Loucy (cell line): ENCODE results near the gene PALLD.

Experiments
- H2AFZ ChIP-seq: fragments of 200-600 bp; sonication (generic); 2 replicates; pipeline ENCODE4 v1.6.0; 2016; ENCODE audit warnings: antibody characterized with exemption, mild to moderate bottlenecking, low read length, moderate library complexity
- H3F3A ChIP-seq: fragments of 200-600 bp; 2 replicates; pipeline ENCODE4 v1.6.0; 2016; ENCODE audit warnings: antibody characterized with exemption, low read depth, mild to moderate bottlenecking
- H3K27me3 ChIP-seq: fragments of 200-600 bp; sonication (generic); 2 replicates; pipeline ENCODE4 v1.6.1; 2014; ENCODE audit warnings: low read length, mild to moderate bottlenecking; ENCODE audit not compliant: insufficient read depth, poor library complexity, severe bottlenecking
- H3K36me3 ChIP-seq: fragments of 200-600 bp; sonication (generic); 2 replicates; pipeline ENCODE4 v1.6.1; 2016; ENCODE audit warnings: low read length; ENCODE audit not compliant: insufficient read depth
- H3K4me1 ChIP-seq: fragments of 200-600 bp; sonication (generic); 2 replicates; pipeline ENCODE4 v1.5.1; 2014; ENCODE audit warnings: low read length, mild to moderate bottlenecking; ENCODE audit not compliant: insufficient read depth, poor library complexity, severe bottlenecking
- H3K4me2 ChIP-seq: fragments of 200-600 bp; sonication (generic); 2 replicates; pipeline ENCODE4 v1.6.0; 2014; ENCODE audit warnings: antibody characterized with exemption, low read length, low read depth, mild to moderate bottlenecking; ENCODE audit not compliant: poor library complexity, severe bottlenecking
- H3K4me3 ChIP-seq: fragments of 200-600 bp; sonication (generic); 2 replicates; pipeline ENCODE4 v1.5.1; 2014; ENCODE audit warnings: low read length, mild to moderate bottlenecking, mixed read lengths; ENCODE audit not compliant: poor library complexity, severe bottlenecking
- H3K79me2 ChIP-seq: fragments of 200-600 bp; sonication (generic); 2 replicates; pipeline ENCODE4 v1.6.1; 2014; ENCODE audit warnings: low read length; ENCODE audit not compliant: insufficient read depth
- H3K9ac ChIP-seq: fragments of 200-600 bp; sonication (generic); 2 replicates; pipeline ENCODE4 v1.6.0; 2014; ENCODE audit warnings: mild to moderate bottlenecking, low read depth, low read length, moderate library complexity; ENCODE audit not compliant: poor library complexity, severe bottlenecking
- H3K9me2 ChIP-seq: fragments of 200-600 bp; sonication (generic); replicated peaks from 2 replicates; pipeline ENCODE4 v1.6.1; 2016; ENCODE audit warnings: low read depth, low read length, mixed read lengths
- H3K9me3 ChIP-seq: fragments of 200-600 bp; sonication (generic); 2 replicates; pipeline ENCODE4 v1.6.1; 2014; ENCODE audit warnings: mild to moderate bottlenecking, antibody characterized with exemption, low read length, low read depth; ENCODE audit not compliant: insufficient read depth
- H4K20me1 ChIP-seq: fragments of 200-600 bp; sonication (generic); 2 replicates; pipeline ENCODE4 v1.6.0; 2014; ENCODE audit warnings: antibody characterized with exemption, low read length, mild to moderate bottlenecking; ENCODE audit not compliant: insufficient read depth, poor library complexity, severe bottlenecking
- EZH2phosphoT487 ChIP-seq: fragments of 200-600 bp; IDR thresholded peaks from 2 replicates; pipeline ENCODE4 v1.6.1; 2018; ENCODE audit warnings: antibody characterized with exemption, mild to moderate bottlenecking, moderate library complexity, borderline replicate concordance
- TF ChIP-seq, protein P1 (sequence below): fragments of 200-600 bp; sonication (generic); conservative IDR thresholded peaks from 2 replicates; pipeline ENCODE4 v1.5.1; 2014; ENCODE audit warnings: mild to moderate bottlenecking, antibody characterized with exemption, low read length

The PALLD gene

DNA sequence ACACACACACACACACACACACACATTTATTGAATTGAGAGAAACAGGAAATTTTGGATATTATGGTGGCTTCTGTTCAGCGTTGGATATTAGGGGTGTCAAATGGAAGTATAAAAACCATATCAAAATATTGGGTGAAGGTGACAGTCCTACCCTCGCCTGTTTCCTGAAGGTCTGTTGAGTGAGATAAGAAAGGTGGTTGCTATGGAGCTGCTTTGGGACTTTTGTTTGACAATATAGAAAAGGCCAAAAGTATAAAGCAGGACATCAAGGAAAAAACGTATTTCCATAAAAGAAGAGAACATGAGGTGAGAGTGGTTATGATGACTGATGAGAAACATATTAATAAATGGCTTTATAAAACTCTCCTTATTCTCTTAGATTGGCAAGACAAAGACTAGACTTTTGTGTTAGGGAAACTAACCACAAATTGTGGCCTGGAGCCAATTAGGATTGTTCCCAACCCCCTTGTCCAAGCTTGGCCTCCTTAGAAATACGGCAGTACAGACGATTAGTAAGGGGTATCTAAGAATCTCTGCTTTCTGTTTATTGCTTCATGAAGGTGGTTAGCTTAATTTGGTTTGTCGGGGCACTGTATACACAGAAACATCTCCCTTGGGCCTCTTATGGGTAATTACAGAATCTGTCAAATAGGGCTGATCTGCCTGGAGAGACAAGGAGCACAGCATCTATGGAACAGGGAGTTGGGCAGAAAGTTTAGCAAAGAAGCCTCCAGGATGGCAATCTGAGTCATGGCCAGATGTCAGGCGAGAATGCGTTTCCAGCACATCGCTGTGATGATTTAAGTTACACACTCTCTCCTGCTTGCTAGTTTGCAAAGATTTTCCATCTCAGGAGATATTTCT, 315.2 kb downstream of the PALLD start:
- H2AFZ ChIP-seq = peak overlapping the region; percentile 30; the same call in 1 of the 2 replicates
- TF ChIP-seq, protein P1, sequence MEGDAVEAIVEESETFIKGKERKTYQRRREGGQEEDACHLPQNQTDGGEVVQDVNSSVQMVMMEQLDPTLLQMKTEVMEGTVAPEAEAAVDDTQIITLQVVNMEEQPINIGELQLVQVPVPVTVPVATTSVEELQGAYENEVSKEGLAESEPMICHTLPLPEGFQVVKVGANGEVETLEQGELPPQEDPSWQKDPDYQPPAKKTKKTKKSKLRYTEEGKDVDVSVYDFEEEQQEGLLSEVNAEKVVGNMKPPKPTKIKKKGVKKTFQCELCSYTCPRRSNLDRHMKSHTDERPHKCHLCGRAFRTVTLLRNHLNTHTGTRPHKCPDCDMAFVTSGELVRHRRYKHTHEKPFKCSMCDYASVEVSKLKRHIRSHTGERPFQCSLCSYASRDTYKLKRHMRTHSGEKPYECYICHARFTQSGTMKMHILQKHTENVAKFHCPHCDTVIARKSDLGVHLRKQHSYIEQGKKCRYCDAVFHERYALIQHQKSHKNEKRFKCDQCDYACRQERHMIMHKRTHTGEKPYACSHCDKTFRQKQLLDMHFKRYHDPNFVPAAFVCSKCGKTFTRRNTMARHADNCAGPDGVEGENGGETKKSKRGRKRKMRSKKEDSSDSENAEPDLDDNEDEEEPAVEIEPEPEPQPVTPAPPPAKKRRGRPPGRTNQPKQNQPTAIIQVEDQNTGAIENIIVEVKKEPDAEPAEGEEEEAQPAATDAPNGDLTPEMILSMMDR = no peak
- no peak for TF ChIP-seq EZH2phosphoT487
- peaks cover 18% of the 10 kb centered on the region for H3K4me1 ChIP-seq
- no peaks in the 10 kb centered on the region for H3K9me3 ChIP-seq
- H3K27me3 ChIP-seq = no peaks in the 10 kb centered on the region
- H3K79me2 ChIP-seq = no peaks in the 10 kb centered on the region
- H3K9me2 ChIP-seq = no peaks in the 10 kb centered on the region
- H3K9ac ChIP-seq = no peak overlapping the region
- H3K36me3 ChIP-seq = no peaks in the 10 kb centered on the region
- H3F3A ChIP-seq = no peaks in the 10 kb centered on the region
- no peaks in the 10 kb centered on the region for H4K20me1 ChIP-seq
- H3K4me2 ChIP-seq = no peak overlapping the region
- no peak overlapping the region for H3K4me3 ChIP-seq

DNA sequence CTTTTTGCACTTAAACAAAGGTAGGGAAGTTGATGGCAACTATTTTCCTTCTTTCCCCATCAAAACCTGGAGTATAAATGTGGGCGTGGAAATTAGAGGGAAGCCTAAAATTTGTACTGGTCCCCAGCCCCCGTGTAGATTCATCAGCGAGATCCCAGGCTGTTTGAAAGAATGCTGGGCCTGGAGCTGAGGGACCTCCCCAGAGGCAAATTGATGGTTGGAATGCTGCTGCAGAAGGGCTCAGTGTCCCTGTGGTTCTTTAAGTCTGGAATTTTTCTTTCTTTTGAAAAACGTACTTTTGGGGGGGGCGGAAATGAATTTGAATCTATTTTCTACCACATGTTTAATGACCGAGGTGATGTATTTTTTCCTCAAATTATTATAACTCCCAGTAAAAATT, 316.0 kb downstream of the PALLD start:
- H3K36me3 ChIP-seq = no peaks in the 10 kb centered on the region
- H2AFZ ChIP-seq = no peak overlapping the region; the same call in 1 of the 2 replicates
- no peak overlapping the region for H3K4me3 ChIP-seq
- H3K4me2 ChIP-seq = no peak overlapping the region
- H3K27me3 ChIP-seq = no peaks in the 10 kb centered on the region
- no peaks in the 10 kb centered on the region for H3F3A ChIP-seq
- H3K79me2 ChIP-seq = no peaks in the 10 kb centered on the region
- H3K9ac ChIP-seq = no peak overlapping the region
- TF ChIP-seq EZH2phosphoT487 = no peak
- TF ChIP-seq, protein P1 = no peak
- H3K9me2 ChIP-seq = no peaks in the 10 kb centered on the region
- no peaks in the 10 kb centered on the region for H4K20me1 ChIP-seq
- H3K9me3 ChIP-seq = no peaks in the 10 kb centered on the region
- peaks cover 26% of the 10 kb centered on the region for H3K4me1 ChIP-seq

DNA sequence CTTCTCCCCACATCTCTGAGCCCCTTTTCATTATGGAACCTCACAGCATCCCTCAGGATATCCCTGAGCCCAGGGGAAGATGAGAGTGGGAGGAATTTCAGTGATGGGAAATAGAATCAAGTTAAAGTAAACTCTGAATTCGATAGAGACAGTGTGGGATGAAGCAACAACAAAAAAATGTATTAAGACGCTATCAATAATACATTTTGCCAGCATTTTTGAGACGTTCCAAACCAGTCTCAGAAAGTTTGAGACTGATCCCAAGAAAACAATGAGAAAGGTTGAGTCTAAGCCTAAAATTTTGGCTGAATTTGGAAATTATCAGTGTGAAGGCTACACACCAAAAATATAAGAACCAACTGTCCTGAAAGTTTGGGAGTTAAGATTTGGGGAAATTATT, 317.0 kb downstream of the PALLD start:
- no peaks in the 10 kb centered on the region for H3F3A ChIP-seq
- peaks cover 29% of the 10 kb centered on the region for H3K4me1 ChIP-seq
- H2AFZ ChIP-seq = no peak overlapping the region
- H3K9me2 ChIP-seq = no peaks in the 10 kb centered on the region
- no peaks in the 10 kb centered on the region for H3K27me3 ChIP-seq
- H3K9me3 ChIP-seq = no peaks in the 10 kb centered on the region
- no peaks in the 10 kb centered on the region for H3K36me3 ChIP-seq
- H3K4me2 ChIP-seq = no peak overlapping the region
- H4K20me1 ChIP-seq = no peaks in the 10 kb centered on the region
- no peak overlapping the region for H3K9ac ChIP-seq
- no peak overlapping the region for H3K4me3 ChIP-seq
- H3K79me2 ChIP-seq = no peaks in the 10 kb centered on the region
- TF ChIP-seq EZH2phosphoT487 = no peak
- TF ChIP-seq, protein P1 = no peak
